ENCODE measurements around the gene OR51A4.
"Not testable (repeated sequence)": the region's sequence is repeated elsewhere in the genome, so short reads cannot be mapped to it uniquely, and the experiment has no call there.

Gene OR51A4

GRCh38 chr11:4947505-4947904 is at the start of gene OR51A4:
Gene OR51A4, minus strand, starts transcription at chr11:4947605. Its CDS starts 505 bp downstream, at chr11:4947100.
- no peak for DNase-seq

- DNase-seq = no peak
Observed at GRCh38 chr11:4994551-4994950, 47.1 kb upstream of the OR51A4 start, which contains the start of gene OR51L1. Gene OR51L1, plus strand, starts transcription at chr11:4994851. Its CDS starts 4,132 bp downstream, at chr11:4998983.

- no peak for DNase-seq
Observed at GRCh38 chr11:4991060-4991459, 43.7 kb upstream of the OR51A4 start.

- DNase-seq = no peak
Observed at GRCh38 chr11:4983841-4984240, 36.4 kb upstream of the OR51A4 start.

GRCh38 chr11:4982678-4983077 is 35.3 kb upstream of the OR51A4 start:
- DNase-seq = no peak

GRCh38 chr11:4979036-4979435 is 31.6 kb upstream of the OR51A4 start:
- DNase-seq = no peak

- no peak for DNase-seq
Observed at GRCh38 chr11:4975436-4975835, 28.0 kb upstream of the OR51A4 start.

- DNase-seq = no peak
Observed at GRCh38 chr11:4962816-4963215, 15.4 kb upstream of the OR51A4 start.

GRCh38 chr11:4960877-4961276 is 13.5 kb upstream of the OR51A4 start:
- DNase-seq = no peak

GRCh38 chr11:4957396-4957795 is 10.0 kb upstream of the OR51A4 start:
- DNase-seq = no peak

- not testable (repeated sequence) for DNase-seq
Observed at GRCh38 chr11:4955613-4956012, 8.2 kb upstream of the OR51A4 start, which contains the start of gene OR51A2. Gene OR51A2, minus strand, starts transcription at chr11:4955713. Its CDS starts 0 bp downstream, at chr11:4955713.

GRCh38 chr11:4936745-4937144 is 10.7 kb downstream of the OR51A4 start:
- DNase-seq = no peak

GRCh38 chr11:4932751-4933150 is 14.7 kb downstream of the OR51A4 start:
- DNase-seq = no peak

GRCh38 chr11:4926608-4927007 is 20.8 kb downstream of the OR51A4 start:
- no peak for DNase-seq

- no peak for DNase-seq
Observed at GRCh38 chr11:4924239-4924638, 23.2 kb downstream of the OR51A4 start, which contains the start of gene OR51G1. Gene OR51G1, minus strand, starts transcription at chr11:4924339. Its CDS starts 0 bp downstream, at chr11:4924339.

GRCh38 chr11:4922304-4922703 is 25.1 kb downstream of the OR51A4 start:
- DNase-seq = no peak

- no peak for DNase-seq
Observed at GRCh38 chr11:4921796-4922195, 25.6 kb downstream of the OR51A4 start.

- no peak for DNase-seq
Observed at GRCh38 chr11:4919250-4919649, 28.2 kb downstream of the OR51A4 start, which contains the start of gene OR51G2. Gene OR51G2, minus strand, starts transcription at chr11:4919350. Its CDS starts 3,687 bp downstream, at chr11:4915663.

GRCh38 chr11:4916581-4916980 is 30.8 kb downstream of the OR51A4 start:
- DNase-seq = no peak

GRCh38 chr11:4903484-4903883 is 43.9 kb downstream of the OR51A4 start, which contains the start of gene OR51A7:
Gene OR51A7, plus strand, starts transcription at chr11:4903783. Its CDS starts 3,587 bp downstream, at chr11:4907370.
- no peak for DNase-seq

Data from stimulated activated naive CD4-positive, alpha-beta T cell (primary cell).